ENCODE measurements around the gene FUCA1.
A peak's percentile ranks its signal among the peaks of the same experiment; 100 is the strongest.

FUCA1 gene

GRCh38 chr1:23800400-23801337 lies 67.4 kb downstream of the FUCA1 start, which contains the start of gene GALE:
Gene GALE, minus strand, starts transcription at chr1:23800754. Its CDS starts 1,747 bp downstream, at chr1:23799007.
- no peaks in the 10 kb centered on the region for H3K27me3 ChIP-seq (ENCODE audit: low read depth, low read length)
- peak within 1 kb of the TSS; percentile 74 to 80 for H3K4me3 ChIP-seq (ENCODE audit: low read depth in 1 of 2, low read length in 2 of 2)
- H3K36me3 ChIP-seq (ENCODE audit: control insufficient read depth in 1 of 2, insufficient read depth in 2 of 2, low read length in 2 of 2): peaks cover 4 to 29% of the 10 kb centered on the region in 2 donors
- H3K9me3 ChIP-seq (ENCODE audit: control insufficient read depth in 1 of 2, low read length in 2 of 2): no peaks in the 10 kb centered on the region
- peaks cover 4 to 29% of the 10 kb centered on the region in 2 donors for H3K4me1 ChIP-seq (ENCODE audit: control insufficient read depth in 1 of 2, insufficient read depth in 2 of 2, low read length in 2 of 2)
- peak within 1 kb of the TSS; percentile 86 for H3K27ac ChIP-seq (ENCODE audit: low read length)

- peak overlapping the region; percentile 82 for H3K27ac ChIP-seq (ENCODE audit: low read length)
- H3K9me3 ChIP-seq (ENCODE audit: control insufficient read depth in 1 of 2, low read length in 2 of 2): no peaks in the 10 kb centered on the region
- no peaks in the 10 kb centered on the region for H3K27me3 ChIP-seq (ENCODE audit: low read depth, low read length)
- peaks cover 4 to 30% of the 10 kb centered on the region in 2 donors for H3K4me1 ChIP-seq (ENCODE audit: control insufficient read depth in 1 of 2, insufficient read depth in 2 of 2, low read length in 2 of 2)
- peaks cover 4 to 32% of the 10 kb centered on the region in 2 donors for H3K36me3 ChIP-seq (ENCODE audit: control insufficient read depth in 1 of 2, insufficient read depth in 2 of 2, low read length in 2 of 2)
- peak overlapping the region; percentile 65 to 80 for H3K4me3 ChIP-seq (ENCODE audit: low read depth in 1 of 2, low read length in 2 of 2)
Observed at GRCh38 chr1:23799570-23800399, 68.3 kb downstream of the FUCA1 start.

GRCh38 chr1:23799255-23799569 lies 68.9 kb downstream of the FUCA1 start:
- no peaks in the 10 kb centered on the region for H3K27me3 ChIP-seq (ENCODE audit: low read depth, low read length)
- peak overlapping the region; percentile 65 to 80 for H3K4me3 ChIP-seq (ENCODE audit: low read depth in 1 of 2, low read length in 2 of 2)
- peak overlapping the region; percentile 82 for H3K27ac ChIP-seq (ENCODE audit: low read length)
- no peaks in the 10 kb centered on the region for H3K9me3 ChIP-seq (ENCODE audit: control insufficient read depth in 1 of 2, low read length in 2 of 2)
- peaks cover 4 to 30% of the 10 kb centered on the region in 2 donors for H3K4me1 ChIP-seq (ENCODE audit: control insufficient read depth in 1 of 2, insufficient read depth in 2 of 2, low read length in 2 of 2)
- H3K36me3 ChIP-seq (ENCODE audit: control insufficient read depth in 1 of 2, insufficient read depth in 2 of 2, low read length in 2 of 2): peaks cover 6 to 29% of the 10 kb centered on the region in 2 donors

- Histone ChIP-seq H3K9me3 (ENCODE audit: control insufficient read depth in 1 of 2, low read length in 2 of 2) (no peaks in the 10 kb centered on the region), H3K4me1 (ENCODE audit: control insufficient read depth in 1 of 2, insufficient read depth in 2 of 2, low read length in 2 of 2) (peaks cover 4 to 31% of the 10 kb centered on the region in 2 donors), H3K36me3 (ENCODE audit: control insufficient read depth in 1 of 2, insufficient read depth in 2 of 2, low read length in 2 of 2) (peaks cover 6 to 24% of the 10 kb centered on the region in 2 donors), H3K4me3 (ENCODE audit: low read depth in 1 of 2, low read length in 2 of 2) (no peak overlapping the region), H3K27ac (ENCODE audit: low read length) (peak overlapping the region; percentile 82), H3K27me3 (ENCODE audit: low read depth, low read length) (no peaks in the 10 kb centered on the region)
Observed at GRCh38 chr1:23798662-23799142, 69.4 kb downstream of the FUCA1 start.

- H3K4me3 ChIP-seq (ENCODE audit: low read depth in 1 of 2, low read length in 2 of 2): no peak overlapping the region
- H3K27ac ChIP-seq (ENCODE audit: low read length): no peak overlapping the region
- no peaks in the 10 kb centered on the region for H3K27me3 ChIP-seq (ENCODE audit: low read depth, low read length)
- peaks cover 6 to 18% of the 10 kb centered on the region in 2 donors for H3K36me3 ChIP-seq (ENCODE audit: control insufficient read depth in 1 of 2, insufficient read depth in 2 of 2, low read length in 2 of 2)
- H3K4me1 ChIP-seq (ENCODE audit: control insufficient read depth in 1 of 2, insufficient read depth in 2 of 2, low read length in 2 of 2): peaks cover 4 to 41% of the 10 kb centered on the region in 2 donors
- no peaks in the 10 kb centered on the region for H3K9me3 ChIP-seq (ENCODE audit: control insufficient read depth in 1 of 2, low read length in 2 of 2)
Observed at GRCh38 chr1:23797478-23798448, 70.3 kb downstream of the FUCA1 start.

- H3K27me3 ChIP-seq (ENCODE audit: low read depth, low read length): no peaks in the 10 kb centered on the region
- no peaks in the 10 kb centered on the region for H3K9me3 ChIP-seq (ENCODE audit: control insufficient read depth in 1 of 2, low read length in 2 of 2)
- H3K36me3 ChIP-seq (ENCODE audit: control insufficient read depth in 1 of 2, insufficient read depth in 2 of 2, low read length in 2 of 2): peaks cover 6 to 18% of the 10 kb centered on the region in 2 donors
- H3K4me3 ChIP-seq (ENCODE audit: low read depth in 1 of 2, low read length in 2 of 2): no peak overlapping the region
- H3K4me1 ChIP-seq (ENCODE audit: control insufficient read depth in 1 of 2, insufficient read depth in 2 of 2, low read length in 2 of 2): peaks cover 4 to 48% of the 10 kb centered on the region in 2 donors
- no peak overlapping the region for H3K27ac ChIP-seq (ENCODE audit: low read length)
Observed at GRCh38 chr1:23796466-23797271, 71.4 kb downstream of the FUCA1 start.

- Histone ChIP-seq H3K27ac (ENCODE audit: low read length) (no peak overlapping the region), H3K4me3 (ENCODE audit: low read depth in 1 of 2, low read length in 2 of 2) (no peak overlapping the region), H3K9me3 (ENCODE audit: control insufficient read depth in 1 of 2, low read length in 2 of 2) (no peaks in the 10 kb centered on the region), H3K4me1 (ENCODE audit: control insufficient read depth in 1 of 2, insufficient read depth in 2 of 2, low read length in 2 of 2) (peaks cover 0 to 45% of the 10 kb centered on the region in 2 donors), H3K36me3 (ENCODE audit: control insufficient read depth in 1 of 2, insufficient read depth in 2 of 2, low read length in 2 of 2) (peaks cover 6 to 18% of the 10 kb centered on the region in 2 donors), H3K27me3 (ENCODE audit: low read depth, low read length) (no peaks in the 10 kb centered on the region)
Observed at GRCh38 chr1:23795676-23796465, 72.2 kb downstream of the FUCA1 start.

Data from muscle layer of duodenum (tissue), 2 donors.